ENCODE measurements around the gene VWA5B2. TPM values are rescaled to one million over a fixed set of nuclear protein-coding genes. Genes with fewer than 3 reads are reported as not detected.

Gene VWA5B2
- total and polyA plus RNA-seq, 9 of the 15 experiments (the other 6 are each of a cell fraction or from before 2014, with no cell fraction given): 0.04 TPM; not detected in 8

DNA sequence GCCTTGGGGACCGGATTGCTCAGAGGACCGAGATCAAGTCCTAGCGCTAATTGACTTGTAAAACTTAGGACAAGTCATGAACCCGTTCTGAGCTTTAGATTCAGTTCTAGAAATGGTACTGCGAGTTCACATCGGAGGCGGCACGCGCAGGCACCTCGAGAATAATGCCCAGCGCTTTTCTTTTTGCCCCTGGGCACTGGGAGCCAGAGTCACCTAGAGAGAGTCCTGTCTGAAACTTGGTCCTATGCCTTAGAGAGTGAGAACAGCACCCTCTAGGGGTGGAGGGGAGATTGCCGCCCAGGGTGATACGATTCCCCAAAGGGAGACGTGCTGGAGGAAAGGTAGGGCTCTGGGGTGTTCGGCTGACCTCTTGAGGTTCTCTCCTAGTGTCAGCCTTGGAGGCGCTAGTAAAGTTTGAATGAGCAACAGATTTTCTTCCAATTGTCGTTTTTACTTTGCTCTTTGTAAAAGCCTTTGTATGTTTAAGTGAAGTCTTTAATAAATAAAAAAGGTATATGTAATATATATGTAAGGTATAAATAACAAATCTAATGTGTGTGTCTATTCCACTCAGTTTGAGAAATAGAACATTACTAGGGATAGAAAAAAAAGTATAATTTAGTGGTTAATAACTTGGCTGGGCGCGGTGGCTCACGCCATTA is 20.9 kb downstream of the VWA5B2 start (continued):
- TF ChIP-seq, protein P1, sequence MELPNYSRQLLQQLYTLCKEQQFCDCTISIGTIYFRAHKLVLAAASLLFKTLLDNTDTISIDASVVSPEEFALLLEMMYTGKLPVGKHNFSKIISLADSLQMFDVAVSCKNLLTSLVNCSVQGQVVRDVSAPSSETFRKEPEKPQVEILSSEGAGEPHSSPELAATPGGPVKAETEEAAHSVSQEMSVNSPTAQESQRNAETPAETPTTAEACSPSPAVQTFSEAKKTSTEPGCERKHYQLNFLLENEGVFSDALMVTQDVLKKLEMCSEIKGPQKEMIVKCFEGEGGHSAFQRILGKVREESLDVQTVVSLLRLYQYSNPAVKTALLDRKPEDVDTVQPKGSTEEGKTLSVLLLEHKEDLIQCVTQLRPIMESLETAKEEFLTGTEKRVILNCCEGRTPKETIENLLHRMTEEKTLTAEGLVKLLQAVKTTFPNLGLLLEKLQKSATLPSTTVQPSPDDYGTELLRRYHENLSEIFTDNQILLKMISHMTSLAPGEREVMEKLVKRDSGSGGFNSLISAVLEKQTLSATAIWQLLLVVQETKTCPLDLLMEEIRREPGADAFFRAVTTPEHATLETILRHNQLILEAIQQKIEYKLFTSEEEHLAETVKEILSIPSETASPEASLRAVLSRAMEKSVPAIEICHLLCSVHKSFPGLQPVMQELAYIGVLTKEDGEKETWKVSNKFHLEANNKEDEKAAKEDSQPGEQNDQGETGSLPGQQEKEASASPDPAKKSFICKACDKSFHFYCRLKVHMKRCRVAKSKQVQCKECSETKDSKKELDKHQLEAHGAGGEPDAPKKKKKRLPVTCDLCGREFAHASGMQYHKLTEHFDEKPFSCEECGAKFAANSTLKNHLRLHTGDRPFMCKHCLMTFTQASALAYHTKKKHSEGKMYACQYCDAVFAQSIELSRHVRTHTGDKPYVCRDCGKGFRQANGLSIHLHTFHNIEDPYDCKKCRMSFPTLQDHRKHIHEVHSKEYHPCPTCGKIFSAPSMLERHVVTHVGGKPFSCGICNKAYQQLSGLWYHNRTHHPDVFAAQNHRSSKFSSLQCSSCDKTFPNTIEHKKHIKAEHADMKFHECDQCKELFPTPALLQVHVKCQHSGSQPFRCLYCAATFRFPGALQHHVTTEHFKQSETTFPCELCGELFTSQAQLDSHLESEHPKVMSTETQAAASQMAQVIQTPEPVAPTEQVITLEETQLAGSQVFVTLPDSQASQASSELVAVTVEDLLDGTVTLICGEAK (IDR thresholded peaks at IDR 0.05): no peak
- TF ChIP-seq, protein P1 (CRISPR knock-in tag; IDR thresholded peaks at IDR 0.05): no peak
- TF ChIP-seq, protein P2, sequence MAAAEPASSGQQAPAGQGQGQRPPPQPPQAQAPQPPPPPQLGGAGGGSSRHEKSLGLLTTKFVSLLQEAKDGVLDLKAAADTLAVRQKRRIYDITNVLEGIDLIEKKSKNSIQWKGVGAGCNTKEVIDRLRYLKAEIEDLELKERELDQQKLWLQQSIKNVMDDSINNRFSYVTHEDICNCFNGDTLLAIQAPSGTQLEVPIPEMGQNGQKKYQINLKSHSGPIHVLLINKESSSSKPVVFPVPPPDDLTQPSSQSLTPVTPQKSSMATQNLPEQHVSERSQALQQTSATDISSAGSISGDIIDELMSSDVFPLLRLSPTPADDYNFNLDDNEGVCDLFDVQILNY (CRISPR knock-in tag; IDR thresholded peaks at IDR 0.05): no peak
- TF ChIP-seq ZNF12 (CRISPR knock-in tag; IDR thresholded peaks at IDR 0.05) (no peak), SIN3A (IDR thresholded peaks at IDR 0.05; ENCODE audit: borderline replicate concordance in 2 of 2, control insufficient read depth in 1 of 2, low read depth in 2 of 2, low read length in 2 of 2) (peak in 1 of 2 experiments; percentile 56; a peak in 1 of 4 replicates), CC2D1A (IDR thresholded peaks at IDR 0.05) (peak; percentile 28; the same call in 1 of the 2 replicates), ZNF212 (CRISPR knock-in tag; IDR thresholded peaks at IDR 0.05) (0 out of 2 replicates have a peak, but pooled peaks have one; percentile 16), BRD9 (IDR thresholded peaks at IDR 0.05; ENCODE audit: low read depth, partially characterized antibody) (peak; percentile 19), MYC (IDR thresholded peaks at IDR 0.05; ENCODE audit: low read depth, low read length) (peak; percentile 34; the same call in 1 of the 2 replicates), MYC (CRISPR knock-in tag; IDR thresholded peaks at IDR 0.05; ENCODE audit: borderline replicate concordance, low read depth) (no peak)
- TF ChIP-seq, protein P3, sequence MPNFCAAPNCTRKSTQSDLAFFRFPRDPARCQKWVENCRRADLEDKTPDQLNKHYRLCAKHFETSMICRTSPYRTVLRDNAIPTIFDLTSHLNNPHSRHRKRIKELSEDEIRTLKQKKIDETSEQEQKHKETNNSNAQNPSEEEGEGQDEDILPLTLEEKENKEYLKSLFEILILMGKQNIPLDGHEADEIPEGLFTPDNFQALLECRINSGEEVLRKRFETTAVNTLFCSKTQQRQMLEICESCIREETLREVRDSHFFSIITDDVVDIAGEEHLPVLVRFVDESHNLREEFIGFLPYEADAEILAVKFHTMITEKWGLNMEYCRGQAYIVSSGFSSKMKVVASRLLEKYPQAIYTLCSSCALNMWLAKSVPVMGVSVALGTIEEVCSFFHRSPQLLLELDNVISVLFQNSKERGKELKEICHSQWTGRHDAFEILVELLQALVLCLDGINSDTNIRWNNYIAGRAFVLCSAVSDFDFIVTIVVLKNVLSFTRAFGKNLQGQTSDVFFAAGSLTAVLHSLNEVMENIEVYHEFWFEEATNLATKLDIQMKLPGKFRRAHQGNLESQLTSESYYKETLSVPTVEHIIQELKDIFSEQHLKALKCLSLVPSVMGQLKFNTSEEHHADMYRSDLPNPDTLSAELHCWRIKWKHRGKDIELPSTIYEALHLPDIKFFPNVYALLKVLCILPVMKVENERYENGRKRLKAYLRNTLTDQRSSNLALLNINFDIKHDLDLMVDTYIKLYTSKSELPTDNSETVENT (CRISPR knock-in tag; IDR thresholded peaks at IDR 0.05): no peak

Measured in K562 (cell line).